Stimulated activated CD8-positive, alpha-beta memory T cell treated with anti-CD3 and anti-CD28 coated beads, Interleukin-4, amount 100 ng/mL, for 24 hours (primary cell): Measurements from ENCODE around the gene SACS.

Experiments used
- DNase-seq: peaks from one replicate; pipeline ENCODE4 v3.0.0-alpha.2; 2020; ENCODE audit warnings: low read depth

Gene SACS

GRCh38 chr13:23289917-23290357 is 143.6 kb downstream of the SACS start:
- DNase-seq: no peak

- no peak for DNase-seq
These were observed 144.5 kb downstream of the SACS start for GRCh38 chr13:23288995-23289394.

- no peak for DNase-seq
These were observed 144.9 kb downstream of the SACS start for GRCh38 chr13:23288564-23288963.

GRCh38 chr13:23279321-23279720 is 154.2 kb downstream of the SACS start:
- DNase-seq: no peak
